ENCODE results near the gene PHACTR1.

DNA sequence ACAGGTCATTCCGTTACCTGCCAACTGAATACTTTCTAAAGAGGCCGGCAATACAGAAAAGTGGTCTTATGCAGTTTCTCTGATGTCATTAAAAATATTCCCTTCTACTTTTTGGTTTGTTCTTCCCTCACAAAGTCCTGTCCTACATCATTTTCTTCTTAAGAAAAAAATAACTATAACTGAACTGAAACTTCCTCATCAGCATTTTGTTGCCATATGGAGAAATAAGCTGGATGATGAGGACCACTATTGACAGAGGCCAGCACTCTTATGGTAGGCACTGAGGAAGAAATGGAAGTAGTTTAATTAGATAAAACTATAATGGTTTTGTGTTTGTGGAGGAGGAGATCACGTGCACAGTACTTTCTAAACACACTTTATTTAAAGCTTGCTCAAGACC, 274.9 kb downstream of the PHACTR1 start:
- TF ChIP-seq POLR2AphosphoS5 (IDR thresholded peaks at IDR 0.05; ENCODE audit: low read depth, low read length) (no peak), POLR2A (IDR thresholded peaks at IDR 0.05; ENCODE audit: low read depth, low read length) (no peak), SPI1 (IDR thresholded peaks at IDR 0.05; ENCODE audit: low read depth, low read length) (no peak), TAF1 (IDR thresholded peaks at IDR 0.05; ENCODE audit: low read depth, low read length) (no peak)

Measured in GM12891 (cell line).